ENCODE data around the gene PAPOLB.

PAPOLB gene

DNA sequence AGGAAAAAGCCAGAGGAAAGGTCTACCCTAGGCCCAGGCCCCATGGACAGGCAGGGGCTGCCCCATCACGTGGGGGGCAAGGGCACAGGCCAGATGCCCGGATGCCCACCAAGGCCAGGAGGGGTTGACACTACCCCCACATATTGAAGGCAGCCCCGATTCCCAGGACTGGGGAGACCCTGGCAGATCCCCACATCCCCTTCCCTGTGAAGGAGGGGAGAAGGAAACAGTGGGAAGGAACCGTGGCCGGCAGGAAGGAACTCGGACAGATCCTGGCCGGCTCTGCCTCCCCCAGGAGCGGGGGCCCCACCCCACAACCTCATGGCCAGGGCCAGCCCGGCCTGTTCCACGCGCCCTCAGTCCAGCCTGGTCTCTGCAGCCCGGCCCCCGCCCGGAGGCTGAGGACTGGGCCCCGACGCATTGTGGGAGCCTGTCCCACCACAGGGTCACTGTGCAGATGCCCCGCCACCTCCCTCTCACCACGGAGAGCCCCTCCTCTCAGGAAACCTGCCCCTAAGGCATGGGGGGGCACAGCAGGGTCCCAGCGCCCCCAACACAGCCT is 41.3 kb downstream of the PAPOLB start:
- no peak for DNase-seq

DNA sequence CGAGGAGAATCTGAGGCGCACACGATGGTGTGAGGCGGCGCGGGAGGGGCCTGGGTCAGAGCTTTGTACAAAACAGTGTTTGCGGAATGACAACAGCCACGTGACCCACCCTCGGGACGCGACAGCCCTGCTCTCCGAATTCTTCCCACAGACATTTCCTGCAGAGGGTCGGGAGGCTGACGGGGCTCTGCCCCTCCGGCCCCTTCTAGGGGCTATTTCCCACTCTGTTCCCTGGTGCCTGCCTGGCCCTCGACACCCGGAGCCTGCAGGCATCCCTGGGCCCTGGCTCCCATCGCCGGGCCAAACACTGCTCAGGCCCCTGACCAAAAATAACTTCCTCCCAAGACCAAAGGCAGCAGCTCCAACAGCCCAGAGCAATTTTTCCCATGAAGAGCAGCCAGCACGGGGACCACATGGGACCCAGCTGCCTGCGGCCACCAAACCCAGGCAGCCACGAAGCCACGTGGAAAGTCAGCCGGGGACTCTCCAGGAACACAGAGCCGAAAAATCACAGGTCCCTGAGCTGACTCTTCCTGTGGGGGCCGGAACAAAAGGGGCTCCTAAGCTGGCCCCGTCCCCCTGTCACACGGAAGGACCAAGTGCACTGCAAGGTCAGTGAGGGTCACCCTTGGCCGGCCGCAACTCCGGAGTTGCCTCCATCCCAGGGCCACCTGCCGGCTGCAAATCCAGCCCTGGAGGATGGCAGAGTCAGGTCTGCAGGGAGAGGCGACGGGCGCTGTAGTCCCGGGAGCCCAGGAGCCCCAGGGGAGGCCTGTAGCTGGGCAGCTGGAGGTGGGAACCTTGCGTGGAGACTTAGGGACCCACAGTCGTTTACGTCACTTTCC is 42.0 kb downstream of the PAPOLB start:
- DNase-seq, result no peak

DNA sequence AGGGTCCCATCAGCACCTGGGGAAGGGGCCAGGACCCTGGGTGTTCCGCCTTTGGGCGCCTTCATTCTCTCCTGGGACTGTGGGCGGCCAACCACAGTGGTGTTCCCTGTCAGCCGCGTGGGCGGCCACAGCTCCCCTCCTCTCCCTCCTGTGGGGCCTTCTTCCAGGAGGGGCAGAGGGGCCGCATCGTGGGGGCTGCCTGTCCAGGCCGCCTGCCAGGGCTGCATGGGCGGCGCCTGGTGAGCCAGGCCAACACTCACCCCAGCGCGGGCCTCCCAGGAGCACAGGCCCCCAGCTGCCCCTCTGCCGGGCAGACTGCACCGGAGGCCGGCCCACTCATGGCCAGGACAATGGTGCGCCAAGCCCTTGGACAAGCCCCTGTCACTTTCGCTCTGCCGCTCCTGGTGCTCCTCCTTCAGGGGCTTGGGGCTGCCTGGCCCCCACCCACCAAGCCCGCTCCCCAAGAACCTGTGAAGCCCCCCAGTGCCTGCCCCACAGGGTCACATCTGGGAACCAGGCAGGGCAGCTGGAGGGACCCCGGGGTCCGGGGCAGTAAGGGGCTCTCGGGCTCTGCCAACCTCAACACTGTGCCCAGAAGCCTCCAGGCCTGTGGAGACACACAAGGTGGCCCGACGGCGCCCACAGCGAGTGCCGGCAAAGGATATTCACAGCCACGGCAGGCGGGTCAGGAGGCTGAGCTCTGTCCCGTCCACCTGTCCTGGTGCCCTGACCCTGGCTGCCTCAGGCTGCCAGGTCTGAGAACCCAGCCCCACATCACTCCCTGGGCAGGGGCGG is 43.6 kb downstream of the PAPOLB start:
- DNase-seq, result no peak

DNA sequence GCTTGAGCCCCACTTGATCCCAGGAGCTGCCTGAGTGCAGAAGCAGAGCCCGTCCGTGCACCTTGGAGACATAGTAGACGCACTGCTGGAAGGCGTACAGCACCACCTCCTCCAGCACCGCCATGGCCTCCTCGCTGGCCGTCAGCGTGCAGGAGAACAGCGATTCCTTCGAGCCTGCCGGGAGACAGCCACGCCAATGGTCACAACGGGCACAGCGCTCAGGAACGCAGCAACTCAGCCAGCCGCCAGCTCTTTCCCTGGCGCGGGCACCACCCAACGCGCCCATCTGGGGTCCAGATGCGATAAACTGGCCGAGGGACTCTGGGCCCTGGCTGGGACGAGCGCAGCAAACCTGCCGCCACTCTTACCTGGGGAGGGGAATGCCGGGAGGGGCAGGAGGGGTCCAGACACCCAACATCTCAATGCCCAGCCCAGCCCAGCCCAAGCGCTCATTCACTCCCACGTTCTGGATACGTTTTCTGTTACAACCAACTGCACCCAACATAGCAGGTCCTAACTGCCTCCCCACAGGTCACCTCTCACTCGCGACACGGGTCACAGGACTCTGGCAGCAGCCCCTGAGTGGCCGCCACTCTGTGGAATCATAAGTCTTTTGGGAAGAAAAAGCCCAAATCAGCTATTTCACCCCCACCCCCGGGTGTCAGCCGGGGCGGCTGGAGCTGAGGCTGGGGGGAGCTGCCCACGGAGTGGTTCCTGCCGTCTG is 44.5 kb downstream of the PAPOLB start:
- DNase-seq, result no peak

DNA sequence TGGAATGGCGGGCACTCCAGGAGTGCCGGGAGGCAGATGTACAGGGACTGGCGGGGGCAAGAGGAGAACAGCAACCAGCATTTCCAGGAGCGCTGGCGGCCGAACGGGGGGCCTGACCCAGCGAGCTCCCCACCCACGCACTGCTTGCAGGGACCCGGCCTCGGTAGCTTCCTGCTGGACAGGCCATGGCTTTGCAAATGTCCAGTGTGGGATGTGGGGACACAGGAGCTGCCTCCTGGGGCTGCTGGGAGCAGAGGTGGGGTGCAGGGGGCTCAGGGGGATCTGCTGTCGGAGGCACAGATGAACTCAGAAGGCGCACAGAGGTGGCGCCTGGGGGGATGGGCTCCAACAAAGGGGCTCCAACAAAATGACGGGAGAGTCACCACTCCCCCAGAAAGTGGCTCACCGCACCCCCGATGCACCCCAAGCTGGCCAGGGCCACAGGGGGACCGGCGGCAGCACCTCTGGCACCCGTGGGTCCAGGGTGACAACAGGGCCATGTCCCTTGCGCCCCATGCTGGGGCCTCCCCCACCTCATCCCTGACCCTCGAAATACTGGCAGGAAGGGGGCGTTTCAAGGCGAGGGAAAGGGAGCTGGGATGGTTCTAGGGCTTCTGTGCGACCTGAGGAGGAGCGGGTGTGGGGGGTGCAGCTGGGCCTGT is 45.3 kb downstream of the PAPOLB start:
- no peak for DNase-seq

DNA sequence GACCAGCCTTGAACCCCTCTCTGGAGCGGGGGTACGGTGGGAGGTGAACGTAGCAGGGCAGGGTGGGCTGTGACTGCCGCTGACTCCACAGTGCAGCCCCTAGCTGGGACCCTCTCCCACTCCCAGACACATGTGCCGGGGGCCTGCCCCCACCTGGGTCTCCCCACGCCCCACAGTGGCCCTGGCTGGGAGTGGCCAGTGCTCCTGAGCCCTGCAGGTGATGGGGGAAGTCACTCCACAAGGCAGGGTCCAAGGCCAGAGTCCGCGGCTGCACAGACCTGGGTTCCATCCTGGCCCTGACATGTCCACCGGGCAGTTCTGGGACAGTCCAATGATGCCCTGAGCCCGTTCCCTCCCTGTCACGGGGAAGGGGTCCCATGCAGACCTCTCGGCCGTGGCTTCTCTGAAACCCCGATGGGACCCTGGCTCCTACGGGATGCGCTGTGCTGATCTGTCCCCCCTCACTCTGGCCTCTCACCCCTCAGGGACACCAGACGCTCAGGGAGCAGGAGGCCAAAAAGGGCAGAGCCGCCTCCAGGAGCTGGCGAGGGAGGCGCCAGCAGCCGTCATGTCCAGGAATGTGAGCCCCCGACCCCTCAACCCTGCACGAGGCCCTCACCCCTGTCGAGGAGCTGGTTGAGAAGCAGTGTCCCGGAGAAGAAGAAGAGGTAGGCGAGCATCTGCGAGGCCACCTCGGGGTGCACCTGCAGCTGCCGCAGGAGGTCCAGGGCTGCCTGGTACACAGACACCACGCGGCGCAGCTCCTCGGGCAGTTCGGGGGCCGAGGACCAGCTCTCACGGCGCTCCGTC is 46.0 kb downstream of the PAPOLB start:
- no peak for DNase-seq

DNA sequence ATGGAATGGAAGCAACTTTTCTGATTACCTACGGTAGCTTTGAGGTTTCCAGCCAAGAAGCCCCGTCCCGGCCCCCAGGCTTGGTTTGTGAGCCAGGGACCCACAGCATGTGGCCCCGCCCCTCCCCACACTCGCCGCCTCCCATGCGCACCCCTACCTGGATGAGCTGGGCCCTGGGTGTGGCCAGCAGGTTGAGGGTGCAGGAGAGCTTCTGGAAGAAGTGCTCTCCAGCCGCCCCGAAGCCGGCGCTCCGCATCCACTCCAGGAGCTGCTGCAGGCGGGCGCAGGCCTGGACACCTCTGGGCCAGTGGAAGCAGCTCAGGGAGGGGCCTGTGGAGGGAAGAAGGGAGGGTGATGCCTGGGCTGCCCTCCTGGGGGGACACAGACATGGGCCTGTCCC is 46.7 kb downstream of the PAPOLB start:
- no peak for DNase-seq

DNA sequence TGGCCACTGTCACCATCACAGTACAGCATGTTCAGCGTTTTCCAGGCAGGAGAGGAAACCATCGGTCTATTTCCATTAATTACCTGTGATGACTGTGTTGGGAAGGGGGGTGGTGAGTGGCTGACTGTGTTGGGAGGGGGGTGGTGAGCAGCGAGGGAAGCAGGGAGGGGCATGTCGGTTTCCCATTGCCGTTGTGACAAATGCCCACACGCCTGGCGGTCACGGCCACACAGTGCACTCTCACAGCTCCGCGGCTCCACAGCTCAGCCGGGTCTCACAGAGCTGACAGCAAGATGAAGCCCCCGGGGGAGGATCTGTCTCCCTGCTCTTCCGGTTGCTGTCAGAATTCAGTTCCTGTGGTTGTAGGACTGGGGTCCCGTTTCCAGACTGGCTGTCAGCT is 47.4 kb downstream of the PAPOLB start:
- no peak for DNase-seq

DNA sequence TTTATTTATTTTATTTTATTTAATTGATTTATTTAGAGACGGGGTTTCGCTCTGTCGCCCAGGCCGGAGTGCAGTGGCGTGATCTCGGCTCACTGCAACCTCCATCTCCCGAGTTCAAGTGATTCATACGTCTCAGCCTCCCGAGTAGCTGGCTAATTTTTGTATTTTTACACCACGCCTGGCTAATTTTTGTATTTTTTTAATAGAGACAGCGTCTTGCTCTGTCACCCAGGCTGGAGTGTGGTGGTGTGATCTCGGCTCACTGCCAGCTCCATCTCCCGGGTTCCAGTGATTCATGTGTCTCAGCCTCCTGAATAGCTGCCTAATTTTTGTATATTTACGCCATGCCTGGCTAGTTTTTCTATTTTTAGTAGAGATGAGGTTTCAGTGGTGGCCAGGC is 52.2 kb downstream of the PAPOLB start:
- DNase-seq, result no peak

DNA sequence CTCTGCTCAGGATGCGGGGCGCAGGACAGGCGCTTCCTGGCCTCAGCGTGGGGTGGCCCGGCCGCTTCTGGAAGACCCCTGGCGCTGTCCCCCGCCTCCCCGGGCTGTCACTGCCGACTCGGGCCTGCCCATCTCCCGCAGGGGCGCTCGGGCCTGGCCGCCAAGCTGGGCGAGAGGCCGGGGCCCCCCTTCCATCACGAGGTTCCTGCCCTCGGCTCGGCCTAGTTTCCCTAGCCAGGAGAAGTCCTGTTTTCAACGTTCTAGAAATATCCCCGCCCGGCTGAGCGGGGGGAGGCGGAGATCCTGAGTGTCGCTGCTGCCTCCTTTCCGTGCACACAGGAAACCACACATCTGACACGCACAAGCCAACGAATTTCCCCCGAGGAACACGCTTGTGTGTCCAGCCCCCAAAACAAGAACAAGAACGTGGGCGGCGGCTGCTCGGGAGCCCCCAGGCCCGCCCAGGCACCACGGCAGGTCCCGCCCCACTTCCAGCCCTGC is 52.7 kb downstream of the PAPOLB start:
- DNase-seq, result peak; percentile 52

DNA sequence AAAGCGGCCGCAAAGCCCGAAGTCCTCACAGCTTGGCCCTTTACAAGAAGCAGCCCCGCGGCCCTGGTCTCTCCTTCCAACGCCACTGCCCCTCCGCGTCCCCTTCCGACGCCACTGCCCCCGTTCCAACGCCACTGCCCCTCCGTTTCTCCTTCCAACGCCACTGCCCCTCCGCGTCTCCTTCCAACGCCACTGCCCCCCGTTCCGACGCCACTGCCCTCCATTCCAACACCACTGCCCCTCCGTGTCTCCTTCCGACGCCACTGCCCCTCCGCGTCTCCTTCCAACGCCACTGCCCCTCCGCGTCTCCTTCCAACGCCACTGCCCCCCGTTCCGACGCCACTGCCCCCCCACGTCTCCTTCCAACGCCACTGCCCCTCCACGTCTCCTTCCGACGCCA is 53.3 kb downstream of the PAPOLB start:
- no peak for DNase-seq

DNA sequence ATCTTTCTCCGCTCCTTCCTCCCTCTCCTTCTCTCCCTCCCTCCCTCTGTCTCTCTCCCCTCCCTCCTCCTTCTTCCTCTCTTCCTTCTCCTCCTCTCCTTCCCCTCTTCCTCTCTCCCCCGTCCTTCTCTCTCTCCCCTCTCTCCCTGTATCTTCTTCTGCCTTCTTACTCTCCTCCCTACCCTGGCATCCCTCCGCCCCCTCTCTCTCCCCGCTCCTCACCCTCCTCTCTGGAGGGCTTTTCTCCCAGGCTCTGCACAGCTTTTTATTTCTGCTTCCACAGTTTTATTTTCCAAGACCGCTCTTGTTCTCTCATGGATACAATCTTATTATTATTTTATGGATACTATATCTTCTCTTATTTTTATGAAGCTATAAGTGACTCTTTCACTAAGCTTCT is 53.8 kb downstream of the PAPOLB start:
- DNase-seq, result no peak
